AG09309 (cell line): Measurements from ENCODE around the gene TMEM150B.

Experiments used
- DNase-seq: peaks from one replicate; pipeline ENCODE4 v3.0.0-alpha.2; 2010; ENCODE audit warnings: low read depth
- H3K4me3 ChIP-seq: 2 replicates; pipeline ENCODE4 v1.5.1; 2011; ENCODE audit warnings: mild to moderate bottlenecking, low read depth, low read length, moderate library complexity; ENCODE audit not compliant: control insufficient read depth
- CTCF ChIP-seq: IDR thresholded peaks from 2 replicates; pipeline ENCODE4 v1.5.1; 2011; ENCODE audit warnings: mild to moderate bottlenecking, low read depth, low read length, inconsistent platforms; ENCODE audit not compliant: insufficient read depth, control insufficient read depth; ENCODE audit errors: missing control alignments

TMEM150B gene

GRCh38 chr19:55344444-55344843, 19.3 kb upstream of the TMEM150B start:
- TF ChIP-seq CTCF = no peak
- H3K4me3 ChIP-seq = no peak overlapping the region
- no peak for DNase-seq

GRCh38 chr19:55341595-55342531, 16.7 kb upstream of the TMEM150B start:
- DNase-seq = no peak
- no peak for TF ChIP-seq CTCF
- H3K4me3 ChIP-seq = peak overlapping the region; percentile 77

- TF ChIP-seq CTCF = no peak
- peak overlapping the region; percentile 77 for H3K4me3 ChIP-seq
- DNase-seq = no peak
These were observed 16.0 kb upstream of the TMEM150B start for GRCh38 chr19:55341171-55341588.

- H3K4me3 ChIP-seq = peak overlapping the region; percentile 77
- no peak for DNase-seq
- TF ChIP-seq CTCF = peak; percentile 36
These were observed 15.6 kb upstream of the TMEM150B start for GRCh38 chr19:55340784-55341147.

GRCh38 chr19:55339889-55340783, 15.0 kb upstream of the TMEM150B start:
- no peak for TF ChIP-seq CTCF
- H3K4me3 ChIP-seq = peak overlapping the region; percentile 77
- no peak for DNase-seq

- peak; percentile 39 for TF ChIP-seq CTCF
- peak within 1 kb of the TSS; percentile 77 for H3K4me3 ChIP-seq
- peak; percentile 100 for DNase-seq
These were observed 14.2 kb upstream of the TMEM150B start, which contains the start of gene KMT5C for GRCh38 chr19:55339105-55339888. KMT5C (plus strand) TSS chr19:55339876; CDS start chr19:55341937, 2,061 bp downstream.
